A549 treated with GW870086 at 1 μM for 4 hours (cell line): ENCODE results near the gene PLA2G12A. TPM values are rescaled to one million over a fixed set of nuclear protein-coding genes. Genes with fewer than 3 reads are reported as not detected.

ENCODE experiments used
- total RNA-seq: library from RNA; stranded (reverse); fragments of 200-300 nt; extraction: Qiagen RNA extraction; gene quantifications from 5 replicates; pipeline ENCODE4 v1.2.3, GENCODE V29; 2022; ENCODE audit warnings: low read depth

Gene PLA2G12A
- 6.8 to 15.5 TPM (median 9.9 TPM) in 5 replicates for total RNA-seq

GRCh38 chr4:109729718-109730618, at the start of gene PLA2G12A:
PLA2G12A (minus strand) TSS chr4:109730070; CDS start chr4:109729809, 261 bp downstream.

GRCh38 chr4:109702950-109703663, 26.8 kb downstream of the PLA2G12A start, which contains the start of gene CASP6:
CASP6 (minus strand) TSS chr4:109703445; CDS start chr4:109703395, 50 bp downstream.

Other genes starting within 250 kb of the PLA2G12A start
- 13.4 to 24.1 TPM (median 20.4 TPM) in 5 replicates for gene MCUB, start 169.8 kb downstream of the PLA2G12A start, total RNA-seq
- 14.6 to 18.2 TPM (median 16.7 TPM) in 5 replicates for gene CASP6, start 26.6 kb downstream of the PLA2G12A start, total RNA-seq
- 0.43 to 0.82 TPM (median 0.56 TPM) in 5 replicates for gene CFI, start 71.9 kb upstream of the PLA2G12A start, total RNA-seq
- 34.4 to 46.6 TPM (median 43.8 TPM) in 5 replicates for gene GAR1, start 85.7 kb upstream of the PLA2G12A start, total RNA-seq
- 0.12 TPM in 1 of 5 replicates, not detected in the others for gene RRH, start 97.9 kb upstream of the PLA2G12A start, total RNA-seq
- 0.06 TPM in 1 of 5 replicates, not detected in the others for gene LRIT3, start 118.0 kb upstream of the PLA2G12A start, total RNA-seq
- gene EGF, start 182.8 kb upstream of the PLA2G12A start, total RNA-seq: 0.15 to 0.75 TPM (median 0.43 TPM) in 5 replicates